ENCODE results near the gene DTX4. TPM values are rescaled to one million over a fixed set of nuclear protein-coding genes. Genes with fewer than 3 reads are reported as not detected.

The DTX4 gene
- polyA plus RNA-seq, 1 donor from 2014 or later: 31.4 TPM

- no peaks in the 10 kb centered on the region for H3K9me3 ChIP-seq (ENCODE audit: low read length)
- H3K27ac ChIP-seq (ENCODE audit: low read length): peak overlapping the region; percentile 36
- H4K20me1 ChIP-seq (ENCODE audit: insufficient read depth): no peaks in the 10 kb centered on the region
- H3F3A ChIP-seq (ENCODE audit: insufficient read depth, low read length, poor library complexity, severe bottlenecking): no peaks in the 10 kb centered on the region
- no peak overlapping the region for H3K4me2 ChIP-seq (ENCODE audit: low read length)
- no peaks in the 10 kb centered on the region for H3K27me3 ChIP-seq (ENCODE audit: insufficient read depth, low read depth, low read length)
- H3K79me2 ChIP-seq (replicated peaks; ENCODE audit: insufficient read depth, low read length): peaks cover 34% of the 10 kb centered on the region
- no peaks in the 10 kb centered on the region for H3K9me2 ChIP-seq (ENCODE audit: insufficient read depth, low read length)
- no peak overlapping the region for H2AFZ ChIP-seq (ENCODE audit: low read depth, low read length)
- H3K4me3 ChIP-seq (ENCODE audit: low read length): peak overlapping the region; percentile 29
- peak overlapping the region; percentile 13 for H3K9ac ChIP-seq (ENCODE audit: low read length)
- TF ChIP-seq POLR2AphosphoS5 (IDR thresholded peaks at IDR 0.05) (no peak), RAD21 (conservative IDR thresholded peaks at IDR 0.05) (no peak), SMC3 (conservative IDR thresholded peaks at IDR 0.05; ENCODE audit: poor library complexity) (no peak), EP300 (conservative IDR thresholded peaks at IDR 0.05; ENCODE audit: poor library complexity, severe bottlenecking) (no peak), EZH2 (IDR thresholded peaks at IDR 0.05; ENCODE audit: borderline replicate concordance, insufficient read depth, low read length, poor library complexity, severe bottlenecking) (no peak), MXI1 (conservative IDR thresholded peaks at IDR 0.05; ENCODE audit: poor library complexity, severe bottlenecking) (no peak), TAF1 (IDR thresholded peaks at IDR 0.05; ENCODE audit: low read depth) (no peak), REST (IDR thresholded peaks at IDR 0.05; ENCODE audit: borderline replicate concordance) (no peak)
- TF ChIP-seq, protein P1, sequence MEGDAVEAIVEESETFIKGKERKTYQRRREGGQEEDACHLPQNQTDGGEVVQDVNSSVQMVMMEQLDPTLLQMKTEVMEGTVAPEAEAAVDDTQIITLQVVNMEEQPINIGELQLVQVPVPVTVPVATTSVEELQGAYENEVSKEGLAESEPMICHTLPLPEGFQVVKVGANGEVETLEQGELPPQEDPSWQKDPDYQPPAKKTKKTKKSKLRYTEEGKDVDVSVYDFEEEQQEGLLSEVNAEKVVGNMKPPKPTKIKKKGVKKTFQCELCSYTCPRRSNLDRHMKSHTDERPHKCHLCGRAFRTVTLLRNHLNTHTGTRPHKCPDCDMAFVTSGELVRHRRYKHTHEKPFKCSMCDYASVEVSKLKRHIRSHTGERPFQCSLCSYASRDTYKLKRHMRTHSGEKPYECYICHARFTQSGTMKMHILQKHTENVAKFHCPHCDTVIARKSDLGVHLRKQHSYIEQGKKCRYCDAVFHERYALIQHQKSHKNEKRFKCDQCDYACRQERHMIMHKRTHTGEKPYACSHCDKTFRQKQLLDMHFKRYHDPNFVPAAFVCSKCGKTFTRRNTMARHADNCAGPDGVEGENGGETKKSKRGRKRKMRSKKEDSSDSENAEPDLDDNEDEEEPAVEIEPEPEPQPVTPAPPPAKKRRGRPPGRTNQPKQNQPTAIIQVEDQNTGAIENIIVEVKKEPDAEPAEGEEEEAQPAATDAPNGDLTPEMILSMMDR (IDR thresholded peaks at IDR 0.05; ENCODE audit: poor library complexity, severe bottlenecking): no peak
- H3K36me3 ChIP-seq (ENCODE audit: insufficient read depth, low read length): peaks cover 18% of the 10 kb centered on the region
Measured at GRCh38 chr11:59184691-59185339, 12.9 kb downstream of the DTX4 start.

DNA sequence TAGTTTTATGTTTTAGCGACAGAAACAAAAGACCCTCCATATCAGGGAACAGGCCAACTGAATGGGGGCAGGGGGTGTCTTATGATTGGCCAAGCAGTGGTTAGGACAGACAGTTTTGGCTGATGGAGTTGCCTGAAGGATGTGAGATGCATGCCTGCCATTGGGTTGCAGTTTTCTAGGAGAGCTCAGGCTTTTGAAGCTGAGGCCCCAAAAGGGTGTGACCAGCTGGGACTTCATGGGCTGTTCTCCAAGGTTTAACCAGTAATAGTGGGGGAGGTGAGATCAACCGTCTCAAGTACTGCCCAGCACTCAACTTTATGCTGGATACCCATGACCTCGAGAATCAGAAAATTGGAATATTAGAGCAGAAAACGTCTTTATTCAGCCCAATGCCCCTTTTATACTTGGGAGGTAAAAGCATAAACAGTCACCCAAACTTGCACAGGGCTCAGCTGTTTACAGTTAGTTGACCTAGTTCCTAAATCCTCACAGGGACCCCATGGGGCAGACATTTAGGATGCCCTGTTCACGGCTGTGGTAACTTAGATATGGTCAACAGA lies 13.5 kb downstream of the DTX4 start:
- no peaks in the 10 kb centered on the region for H3K27me3 ChIP-seq (ENCODE audit: insufficient read depth, low read depth, low read length)
- no peaks in the 10 kb centered on the region for H3K9me3 ChIP-seq (ENCODE audit: low read length)
- H3K4me3 ChIP-seq (ENCODE audit: low read length): peak overlapping the region; percentile 29
- H4K20me1 ChIP-seq (ENCODE audit: insufficient read depth): no peaks in the 10 kb centered on the region
- H3K27ac ChIP-seq (ENCODE audit: low read length): no peak overlapping the region
- H2AFZ ChIP-seq (ENCODE audit: low read depth, low read length): no peak overlapping the region
- no peak for TF ChIP-seq MXI1 (conservative IDR thresholded peaks at IDR 0.05; ENCODE audit: poor library complexity, severe bottlenecking)
- no peak for TF ChIP-seq REST (IDR thresholded peaks at IDR 0.05; ENCODE audit: borderline replicate concordance)
- TF ChIP-seq TAF1 (IDR thresholded peaks at IDR 0.05; ENCODE audit: low read depth): no peak
- TF ChIP-seq SMC3 (conservative IDR thresholded peaks at IDR 0.05; ENCODE audit: poor library complexity): no peak
- TF ChIP-seq RAD21 (conservative IDR thresholded peaks at IDR 0.05): no peak
- TF ChIP-seq, protein P1 (IDR thresholded peaks at IDR 0.05; ENCODE audit: poor library complexity, severe bottlenecking): no peak
- no peak for TF ChIP-seq POLR2AphosphoS5 (IDR thresholded peaks at IDR 0.05)
- TF ChIP-seq EZH2 (IDR thresholded peaks at IDR 0.05; ENCODE audit: borderline replicate concordance, insufficient read depth, low read length, poor library complexity, severe bottlenecking): no peak
- no peak for TF ChIP-seq EP300 (conservative IDR thresholded peaks at IDR 0.05; ENCODE audit: poor library complexity, severe bottlenecking)
- H3K79me2 ChIP-seq (replicated peaks; ENCODE audit: insufficient read depth, low read length): peaks cover 27% of the 10 kb centered on the region
- H3K9ac ChIP-seq (ENCODE audit: low read length): no peak overlapping the region
- H3F3A ChIP-seq (ENCODE audit: insufficient read depth, low read length, poor library complexity, severe bottlenecking): no peaks in the 10 kb centered on the region
- no peak overlapping the region for H3K4me2 ChIP-seq (ENCODE audit: low read length)
- H3K36me3 ChIP-seq (ENCODE audit: insufficient read depth, low read length): peaks cover 18% of the 10 kb centered on the region
- no peaks in the 10 kb centered on the region for H3K9me2 ChIP-seq (ENCODE audit: insufficient read depth, low read length)
